ENCODE results near the gene MRGPRG. TPM values are rescaled to one million over a fixed set of nuclear protein-coding genes. Genes with fewer than 3 reads are reported as not detected.

The MRGPRG gene
- total RNA-seq, 4 donors from 2014 or later, result not detected

GRCh38 chr11:3184732-3185347 lies 33.8 kb downstream of the MRGPRG start:
- no peak for TF ChIP-seq CTCF (IDR thresholded peaks at IDR 0.05; ENCODE audit: low read depth)

GRCh38 chr11:3183523-3183922 lies 35.1 kb downstream of the MRGPRG start:
- no peak for TF ChIP-seq CTCF (IDR thresholded peaks at IDR 0.05; ENCODE audit: low read depth)

- no peak for TF ChIP-seq CTCF (IDR thresholded peaks at IDR 0.05; ENCODE audit: low read depth)
These were observed 36.2 kb downstream of the MRGPRG start for GRCh38 chr11:3182462-3182852.

GRCh38 chr11:3181725-3182461 lies 36.7 kb downstream of the MRGPRG start:
- no peak for TF ChIP-seq CTCF (IDR thresholded peaks at IDR 0.05; ENCODE audit: low read depth)

GRCh38 chr11:3180869-3181268 lies 37.7 kb downstream of the MRGPRG start:
- TF ChIP-seq CTCF (IDR thresholded peaks at IDR 0.05; ENCODE audit: low read depth), result no peak

- no peak for TF ChIP-seq CTCF (IDR thresholded peaks at IDR 0.05; ENCODE audit: low read depth)
These were observed 40.3 kb downstream of the MRGPRG start for GRCh38 chr11:3178349-3178748.

- no peak for TF ChIP-seq CTCF (IDR thresholded peaks at IDR 0.05; ENCODE audit: low read depth)
These were observed 40.7 kb downstream of the MRGPRG start for GRCh38 chr11:3177931-3178330.

Data from subcutaneous adipose tissue (tissue), 4 donors.